GM12872 (cell line): ENCODE measurements around the gene ZNF319.

Source experiments
- TF ChIP-seq, protein P1 (sequence below): IDR thresholded peaks from 3 replicates; pipeline ENCODE4 v1.5.1; 2011; ENCODE audit warnings: low read depth, mild to moderate bottlenecking, low read length, moderate library complexity; ENCODE audit not compliant: insufficient read depth

The ZNF319 gene

GRCh38 chr16:58034128-58034685, 33.7 kb upstream of the ZNF319 start:
- TF ChIP-seq, protein P1, sequence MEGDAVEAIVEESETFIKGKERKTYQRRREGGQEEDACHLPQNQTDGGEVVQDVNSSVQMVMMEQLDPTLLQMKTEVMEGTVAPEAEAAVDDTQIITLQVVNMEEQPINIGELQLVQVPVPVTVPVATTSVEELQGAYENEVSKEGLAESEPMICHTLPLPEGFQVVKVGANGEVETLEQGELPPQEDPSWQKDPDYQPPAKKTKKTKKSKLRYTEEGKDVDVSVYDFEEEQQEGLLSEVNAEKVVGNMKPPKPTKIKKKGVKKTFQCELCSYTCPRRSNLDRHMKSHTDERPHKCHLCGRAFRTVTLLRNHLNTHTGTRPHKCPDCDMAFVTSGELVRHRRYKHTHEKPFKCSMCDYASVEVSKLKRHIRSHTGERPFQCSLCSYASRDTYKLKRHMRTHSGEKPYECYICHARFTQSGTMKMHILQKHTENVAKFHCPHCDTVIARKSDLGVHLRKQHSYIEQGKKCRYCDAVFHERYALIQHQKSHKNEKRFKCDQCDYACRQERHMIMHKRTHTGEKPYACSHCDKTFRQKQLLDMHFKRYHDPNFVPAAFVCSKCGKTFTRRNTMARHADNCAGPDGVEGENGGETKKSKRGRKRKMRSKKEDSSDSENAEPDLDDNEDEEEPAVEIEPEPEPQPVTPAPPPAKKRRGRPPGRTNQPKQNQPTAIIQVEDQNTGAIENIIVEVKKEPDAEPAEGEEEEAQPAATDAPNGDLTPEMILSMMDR = no peak

DNA sequence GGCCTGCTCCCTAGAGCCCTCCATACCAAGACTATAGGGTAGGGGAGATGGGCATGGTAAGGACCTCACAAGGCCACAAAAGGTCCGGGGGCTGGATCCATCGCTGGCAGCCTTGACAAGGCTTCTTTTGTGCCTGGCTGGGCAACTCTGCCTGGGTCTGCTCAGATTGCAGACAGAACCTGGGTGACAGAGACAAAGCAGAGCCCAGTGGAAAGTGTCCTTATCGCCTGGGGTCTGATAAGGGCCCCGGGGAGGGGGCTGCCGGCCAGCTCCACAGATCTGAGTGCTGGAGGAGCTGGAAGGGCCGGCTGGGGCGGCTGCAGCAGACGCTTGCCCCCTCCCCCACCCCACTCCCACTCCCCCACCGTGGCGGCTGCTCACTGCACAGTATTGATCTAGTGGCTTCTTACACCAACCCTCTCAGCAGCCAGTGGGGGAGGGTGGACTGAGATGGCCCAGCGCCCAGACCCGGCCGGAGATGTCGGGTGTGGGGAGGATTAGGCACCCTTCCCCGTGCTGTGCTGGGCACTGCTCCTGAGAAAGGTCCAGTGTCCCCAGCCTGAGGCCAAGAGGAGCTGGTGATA, 32.3 kb upstream of the ZNF319 start:
- TF ChIP-seq, protein P1 = no peak

DNA sequence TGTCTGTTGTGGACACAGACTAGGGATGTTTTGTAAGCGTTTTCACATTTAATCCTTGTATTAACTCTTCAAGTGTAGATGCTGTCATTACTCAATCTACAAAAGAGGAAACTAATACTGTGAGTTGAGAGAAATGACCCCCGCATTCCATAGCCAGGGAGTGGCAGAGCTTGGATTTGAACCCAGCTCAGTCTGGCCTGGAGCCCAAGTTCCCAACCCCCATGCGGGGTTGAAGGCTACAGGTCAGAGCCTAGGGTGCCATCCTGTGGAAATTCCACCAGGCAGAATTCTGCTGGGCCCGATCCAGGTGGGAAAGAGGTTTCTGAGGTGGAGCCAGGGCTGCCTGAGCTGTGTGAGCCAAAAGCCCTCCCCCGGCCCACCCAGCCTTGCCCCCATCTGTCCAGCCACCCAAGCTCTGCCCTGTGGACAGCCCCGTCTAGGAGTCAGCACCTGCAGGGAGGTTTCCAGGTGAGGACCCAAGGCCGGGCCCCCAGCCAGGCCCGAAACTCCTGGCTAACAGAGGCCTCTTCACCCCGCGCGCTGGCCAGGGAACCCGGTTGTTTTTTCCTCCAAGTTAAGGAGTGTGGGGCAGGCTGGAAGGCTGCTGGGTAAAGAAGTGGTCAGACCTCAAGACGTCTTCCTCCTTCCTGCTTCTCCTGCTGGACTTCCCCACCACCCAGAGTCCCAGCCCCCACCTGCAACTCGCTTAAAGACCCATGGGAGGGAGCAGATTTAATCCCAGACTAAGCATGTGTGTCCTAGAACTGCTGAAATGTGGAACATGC, 30.7 kb upstream of the ZNF319 start:
- TF ChIP-seq, protein P1 = no peak

- TF ChIP-seq, protein P1 = no peak
Observed at GRCh38 chr16:58030136-58030840, 29.8 kb upstream of the ZNF319 start.

GRCh38 chr16:58029410-58029809, 28.9 kb upstream of the ZNF319 start:
- TF ChIP-seq, protein P1 = no peak

- TF ChIP-seq, protein P1 = no peak
Observed at GRCh38 chr16:58028541-58029070, 28.1 kb upstream of the ZNF319 start.
